HFFc6 (cell line): ENCODE measurements around the gene NEXN. TPM values are rescaled to one million over a fixed set of nuclear protein-coding genes. Genes with fewer than 3 reads are reported as not detected.
A peak's percentile ranks its signal among the peaks of the same experiment; 100 is the strongest.

ENCODE experiments used
- DNase-seq: peaks from one replicate; pipeline ENCODE4 v3.0.0-alpha.2; 2018
- H3K27ac Mint-ChIP-seq: 2 replicates; pipeline ENCODE4 v1.8.0; 2020; ENCODE audit warnings: mild to moderate bottlenecking, mixed read lengths
- H3K27me3 Mint-ChIP-seq: 2 replicates; pipeline ENCODE4 v1.8.0; 2021; ENCODE audit warnings: mild to moderate bottlenecking, moderate library complexity, mixed read lengths; ENCODE audit not compliant: insufficient read depth
- H3K36me3 Mint-ChIP-seq: 2 replicates; pipeline ENCODE4 v1.8.0; 2021; ENCODE audit warnings: low read depth, mixed read lengths
- H3K4me1 Mint-ChIP-seq: 2 replicates; pipeline ENCODE4 v1.8.0; 2020; ENCODE audit warnings: low read depth, mixed read lengths
- H3K4me3 Mint-ChIP-seq: 2 replicates; pipeline ENCODE4 v1.8.0; 2020; ENCODE audit warnings: mild to moderate bottlenecking, moderate library complexity, mixed read lengths
- H3K9me3 Mint-ChIP-seq: 2 replicates; pipeline ENCODE4 v1.8.0; 2020; ENCODE audit warnings: mild to moderate bottlenecking, mixed read lengths
- total RNA-seq, 6 experiments: library from RNA; stranded (reverse); fragmentation: NEBNext Ultra II Directional; extraction: Animal tissue kit (Norgen Biotek cat#: 25700); gene quantifications; 2 replicates in 1 of 6; 3 replicates in 5 of 6; pipeline ENCODE4 v1.2.3, GENCODE V29; 2021
- TF ChIP-seq, protein P1 (sequence below): fragments of 200-600 bp; sonication (generic); IDR thresholded peaks from 2 replicates; pipeline ENCODE4 v1.5.0; 2021; ENCODE audit warnings: antibody characterized with exemption, mild to moderate bottlenecking

The NEXN gene
- total RNA-seq, 6 experiments from 2014 or later, result 51.9 to 64.6 (median 56.5) TPM

DNA sequence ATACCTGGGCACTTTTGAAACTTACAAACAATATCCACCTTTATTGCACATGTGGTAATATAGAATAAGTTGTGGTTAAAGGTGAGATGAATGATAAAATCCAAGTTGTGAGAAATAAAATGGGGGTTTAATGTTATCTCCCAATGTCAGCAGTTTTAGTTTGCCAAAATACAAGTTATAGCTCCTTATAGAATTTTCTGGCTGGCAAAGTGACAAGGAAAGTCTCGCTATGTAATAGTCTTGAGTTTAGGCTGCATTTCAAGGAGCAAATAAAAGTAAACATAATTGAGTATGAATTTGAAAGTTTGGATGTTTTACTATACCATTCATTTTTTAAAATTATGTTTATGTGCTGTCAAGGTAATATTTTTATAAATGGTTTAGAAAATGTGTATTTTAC lies 15.0 kb upstream of the NEXN start:
- Mint-ChIP-seq H3K4me1 (peaks cover 39% of the 10 kb centered on the region), H3K36me3 (peaks cover 9% of the 10 kb centered on the region; the same call in 1 of the 2 replicates), H3K4me3 (no peak overlapping the region), H3K27me3 (no peaks in the 10 kb centered on the region), H3K9me3 (no peaks in the 10 kb centered on the region), H3K27ac (no peak overlapping the region)
- no peak for DNase-seq
- TF ChIP-seq, protein P1, sequence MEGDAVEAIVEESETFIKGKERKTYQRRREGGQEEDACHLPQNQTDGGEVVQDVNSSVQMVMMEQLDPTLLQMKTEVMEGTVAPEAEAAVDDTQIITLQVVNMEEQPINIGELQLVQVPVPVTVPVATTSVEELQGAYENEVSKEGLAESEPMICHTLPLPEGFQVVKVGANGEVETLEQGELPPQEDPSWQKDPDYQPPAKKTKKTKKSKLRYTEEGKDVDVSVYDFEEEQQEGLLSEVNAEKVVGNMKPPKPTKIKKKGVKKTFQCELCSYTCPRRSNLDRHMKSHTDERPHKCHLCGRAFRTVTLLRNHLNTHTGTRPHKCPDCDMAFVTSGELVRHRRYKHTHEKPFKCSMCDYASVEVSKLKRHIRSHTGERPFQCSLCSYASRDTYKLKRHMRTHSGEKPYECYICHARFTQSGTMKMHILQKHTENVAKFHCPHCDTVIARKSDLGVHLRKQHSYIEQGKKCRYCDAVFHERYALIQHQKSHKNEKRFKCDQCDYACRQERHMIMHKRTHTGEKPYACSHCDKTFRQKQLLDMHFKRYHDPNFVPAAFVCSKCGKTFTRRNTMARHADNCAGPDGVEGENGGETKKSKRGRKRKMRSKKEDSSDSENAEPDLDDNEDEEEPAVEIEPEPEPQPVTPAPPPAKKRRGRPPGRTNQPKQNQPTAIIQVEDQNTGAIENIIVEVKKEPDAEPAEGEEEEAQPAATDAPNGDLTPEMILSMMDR, result no peak

DNA sequence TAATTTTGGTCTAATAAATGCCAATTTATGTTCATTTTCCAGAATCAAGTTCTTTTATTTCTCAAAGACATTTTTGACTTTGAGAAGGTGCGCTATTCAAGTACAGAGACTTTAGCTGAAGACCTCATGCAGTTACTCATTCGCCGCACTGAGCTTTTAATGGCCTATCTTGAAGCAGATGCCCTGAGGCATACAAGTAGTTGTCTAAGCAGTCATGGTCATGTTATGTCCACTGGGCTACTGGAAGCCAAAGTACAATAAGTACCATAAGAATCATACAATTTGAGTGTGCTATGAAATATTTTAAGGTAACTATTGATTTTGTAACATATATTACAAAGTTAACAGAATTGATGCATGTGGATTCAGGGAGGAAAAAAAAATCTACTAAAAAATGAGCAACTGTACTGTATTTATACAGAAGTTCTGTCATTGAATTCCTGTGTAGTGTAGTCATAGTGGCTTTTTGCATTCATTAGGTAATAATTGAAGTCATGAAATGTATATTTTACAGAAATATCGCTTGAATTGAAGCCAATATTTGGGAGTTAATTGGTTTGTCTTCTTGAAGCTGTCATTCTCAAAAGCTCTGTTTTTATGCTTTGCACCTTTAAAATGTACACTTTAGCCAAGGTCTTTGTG lies 13.5 kb upstream of the NEXN start:
- TF ChIP-seq, protein P1, result no peak
- H3K9me3 Mint-ChIP-seq, result no peaks in the 10 kb centered on the region
- DNase-seq, result peak; percentile 95
- H3K4me3 Mint-ChIP-seq, result peak overlapping the region; percentile 32
- H3K36me3 Mint-ChIP-seq, result peaks cover 5% of the 10 kb centered on the region; the same call in 1 of the 2 replicates
- peaks cover 39% of the 10 kb centered on the region for H3K4me1 Mint-ChIP-seq
- no peaks in the 10 kb centered on the region for H3K27me3 Mint-ChIP-seq
- peak overlapping the region; percentile 72 for H3K27ac Mint-ChIP-seq

DNA sequence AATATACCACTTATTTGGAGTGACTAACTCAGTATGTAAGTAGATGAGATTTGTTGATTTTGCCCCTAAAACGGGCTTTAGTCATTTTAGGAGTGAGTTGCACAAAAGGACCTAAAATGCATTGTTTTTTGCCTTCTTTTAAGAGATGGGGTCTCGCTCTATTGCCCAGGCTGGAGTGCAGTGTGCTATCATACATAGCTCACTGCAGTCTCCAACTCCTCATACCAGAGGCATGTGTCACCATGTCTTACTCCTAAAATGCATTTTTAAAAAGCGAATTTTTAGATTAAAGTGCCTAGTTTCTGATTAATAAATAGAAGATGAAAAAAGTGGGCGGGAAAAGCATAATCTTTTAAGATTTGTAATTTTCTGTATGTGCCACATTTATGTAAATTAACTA lies 11.5 kb upstream of the NEXN start:
- Mint-ChIP-seq H3K4me1 (peaks cover 39% of the 10 kb centered on the region), H3K27ac (no peak overlapping the region), H3K9me3 (no peaks in the 10 kb centered on the region), H3K36me3 (peaks cover 5% of the 10 kb centered on the region; the same call in 1 of the 2 replicates), H3K27me3 (no peaks in the 10 kb centered on the region), H3K4me3 (no peak overlapping the region)
- peak; percentile 27 for DNase-seq
- TF ChIP-seq, protein P1, result no peak

DNA sequence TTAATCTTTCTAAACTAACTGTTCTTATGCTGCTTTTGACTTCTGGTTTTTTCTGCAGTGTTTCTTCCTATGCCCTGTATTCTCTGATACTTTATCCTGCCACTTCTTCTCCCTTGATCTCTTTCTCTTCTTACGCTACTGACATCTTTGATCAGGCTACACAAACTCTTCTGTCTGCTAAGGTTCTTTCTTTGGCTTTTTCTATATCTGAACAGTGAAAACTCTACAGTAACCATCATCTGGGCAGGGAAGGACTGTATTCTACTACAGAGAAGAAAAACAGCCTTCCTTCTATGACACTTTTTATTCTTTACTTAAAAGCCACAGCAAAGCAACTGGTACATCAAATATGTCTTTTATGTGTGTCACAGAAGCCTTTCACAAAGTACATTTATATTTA lies 7.4 kb upstream of the NEXN start:
- Mint-ChIP-seq H3K27me3 (no peaks in the 10 kb centered on the region), H3K4me1 (peaks cover 27% of the 10 kb centered on the region), H3K4me3 (no peak overlapping the region), H3K36me3 (peaks cover 13% of the 10 kb centered on the region), H3K27ac (no peak overlapping the region), H3K9me3 (no peaks in the 10 kb centered on the region)
- TF ChIP-seq, protein P1, result no peak
- DNase-seq, result no peak

DNA sequence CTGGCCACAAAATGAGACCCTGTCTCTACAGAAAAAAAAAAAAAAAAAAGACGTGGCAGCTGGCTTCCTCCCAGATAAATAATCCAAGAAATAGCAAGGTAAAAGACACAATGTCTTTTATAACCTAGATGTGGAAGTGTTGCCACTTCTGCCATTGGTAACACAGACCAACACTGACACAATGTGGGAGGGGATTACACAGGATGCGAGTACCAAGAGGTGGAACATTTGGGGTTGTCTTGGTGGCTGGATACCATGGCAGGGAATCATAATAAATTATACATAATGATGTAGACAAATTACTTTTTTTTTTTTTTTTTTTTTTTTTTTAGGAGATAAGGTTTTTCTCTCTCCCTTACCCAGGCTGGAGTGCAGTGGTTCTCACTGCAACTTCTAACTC lies 6.0 kb upstream of the NEXN start:
- H3K36me3 Mint-ChIP-seq, result peaks cover 15% of the 10 kb centered on the region
- H3K27me3 Mint-ChIP-seq, result no peaks in the 10 kb centered on the region
- DNase-seq, result no peak
- H3K4me1 Mint-ChIP-seq, result peaks cover 27% of the 10 kb centered on the region
- TF ChIP-seq, protein P1, result no peak
- H3K27ac Mint-ChIP-seq, result no peak overlapping the region
- no peak overlapping the region for H3K4me3 Mint-ChIP-seq
- no peaks in the 10 kb centered on the region for H3K9me3 Mint-ChIP-seq
